MM.1S (cell line): ENCODE results near the gene UTP15.

Source experiments
- DNase-seq: peaks from one replicate; pipeline ENCODE4 v3.0.0-alpha.2; 2015
- H2AFZ ChIP-seq: fragments of 300-600 bp; sonication (generic); 2 replicates; pipeline ENCODE4 v1.6.0; 2016; ENCODE audit warnings: antibody characterized with exemption, low read length
- H3F3A ChIP-seq: fragments of 300-600 bp; sonication (generic); 2 replicates; pipeline ENCODE4 v1.6.1; 2016; ENCODE audit warnings: mild to moderate bottlenecking, antibody characterized with exemption, low read length, moderate library complexity, mixed read lengths; ENCODE audit not compliant: insufficient read depth
- H3K27ac ChIP-seq: fragments of 300-600 bp; sonication (generic); 2 replicates; pipeline ENCODE4 v1.5.1; 2016; ENCODE audit warnings: mild to moderate bottlenecking, low read length
- H3K27me3 ChIP-seq: fragments of 300-600 bp; sonication (generic); replicated peaks from 2 replicates; pipeline ENCODE4 v1.6.0; 2016; ENCODE audit warnings: low read length; ENCODE audit not compliant: insufficient read depth
- H3K36me3 ChIP-seq: fragments of 300-600 bp; sonication (generic); replicated peaks from 2 replicates; pipeline ENCODE4 v1.6.1; 2016; ENCODE audit warnings: mild to moderate bottlenecking, low read length, mixed read lengths; ENCODE audit not compliant: insufficient read depth
- H3K4me1 ChIP-seq: fragments of 300-600 bp; sonication (generic); 2 replicates; pipeline ENCODE4 v1.6.1; 2016; ENCODE audit warnings: low read length, mixed read lengths
- H3K4me2 ChIP-seq: fragments of 300-600 bp; sonication (generic); 2 replicates; pipeline ENCODE4 v1.6.0; 2016; ENCODE audit warnings: low read depth, low read length
- H3K4me3 ChIP-seq: fragments of 300-600 bp; sonication (generic); 2 replicates; pipeline ENCODE4 v1.5.1; 2016; ENCODE audit warnings: low read length, mixed read lengths
- H3K79me2 ChIP-seq: fragments of 300-600 bp; sonication (generic); 2 replicates; pipeline ENCODE4 v1.6.1; 2016; ENCODE audit warnings: mixed run types, low read length, mixed read lengths
- H3K9ac ChIP-seq: fragments of 300-600 bp; sonication (generic); 2 replicates; pipeline ENCODE4 v1.6.1; 2016; ENCODE audit warnings: low read length, mixed read lengths
- H3K9me2 ChIP-seq: fragments of 300-600 bp; sonication (generic); replicated peaks from 2 replicates; pipeline ENCODE4 v1.6.1; 2016; ENCODE audit warnings: mild to moderate bottlenecking, low read length, mixed read lengths; ENCODE audit not compliant: insufficient read depth
- H3K9me3 ChIP-seq: fragments of 300-600 bp; sonication (generic); replicated peaks from 2 replicates; pipeline ENCODE4 v1.6.1; 2016; ENCODE audit warnings: mild to moderate bottlenecking, low read length, mixed read lengths; ENCODE audit not compliant: insufficient read depth
- H4K20me1 ChIP-seq: fragments of 300-600 bp; sonication (generic); 2 replicates; pipeline ENCODE4 v1.6.1; 2016; ENCODE audit warnings: mild to moderate bottlenecking, low read length, moderate library complexity, mixed read lengths; ENCODE audit not compliant: insufficient read depth
- EZH2 ChIP-seq: fragments of 300-600 bp; sonication (generic); optimal IDR thresholded peaks from 2 replicates; pipeline ENCODE3; 2017; ENCODE audit warnings: low read depth, mild to moderate bottlenecking, antibody characterized with exemption, low read length, mixed read lengths
- EZH2phosphoT487 ChIP-seq: fragments of 300-600 bp; sonication (generic); IDR thresholded peaks from 2 replicates; pipeline ENCODE4 v1.6.1; 2018; ENCODE audit warnings: antibody characterized with exemption, low read length
- TF ChIP-seq, protein P1 (sequence below): fragments of 300-600 bp; sonication (generic); IDR thresholded peaks from 2 replicates; pipeline ENCODE4 v1.5.1; 2016; ENCODE audit warnings: antibody characterized with exemption, low read length, mixed read lengths

The UTP15 gene

DNA sequence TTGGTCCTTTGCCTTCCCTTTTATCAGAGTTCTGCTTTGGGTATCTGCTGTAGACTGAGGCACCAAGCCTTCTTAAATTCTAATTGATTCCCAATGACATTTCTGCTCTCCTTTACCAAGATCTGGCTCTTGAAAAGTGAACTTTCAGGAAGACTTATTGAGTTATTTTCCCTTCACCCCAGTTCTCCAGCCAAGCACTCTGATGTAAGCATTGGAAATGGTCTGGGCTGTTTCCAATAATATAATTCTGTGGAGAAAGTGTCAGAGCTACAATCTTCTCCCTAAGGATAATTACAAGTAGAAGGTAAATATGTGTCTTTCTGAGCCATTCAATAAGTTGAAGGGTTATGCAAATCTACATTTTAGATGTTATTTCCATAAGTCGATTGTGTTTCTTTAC is 36.5 kb upstream of the UTP15 start:
- Histone ChIP-seq H3K4me3 (no peak overlapping the region), H3K36me3 (no peaks in the 10 kb centered on the region), H3K4me1 (no peaks in the 10 kb centered on the region), H3F3A (no peaks in the 10 kb centered on the region), H3K9me2 (no peaks in the 10 kb centered on the region), H3K79me2 (no peaks in the 10 kb centered on the region), H3K27me3 (no peaks in the 10 kb centered on the region), H2AFZ (no peak overlapping the region), H4K20me1 (no peaks in the 10 kb centered on the region), H3K9me3 (no peaks in the 10 kb centered on the region), H3K27ac (no peak overlapping the region), H3K9ac (no peak overlapping the region), H3K4me2 (no peak overlapping the region)
- no peak for DNase-seq
- TF ChIP-seq, protein P1, sequence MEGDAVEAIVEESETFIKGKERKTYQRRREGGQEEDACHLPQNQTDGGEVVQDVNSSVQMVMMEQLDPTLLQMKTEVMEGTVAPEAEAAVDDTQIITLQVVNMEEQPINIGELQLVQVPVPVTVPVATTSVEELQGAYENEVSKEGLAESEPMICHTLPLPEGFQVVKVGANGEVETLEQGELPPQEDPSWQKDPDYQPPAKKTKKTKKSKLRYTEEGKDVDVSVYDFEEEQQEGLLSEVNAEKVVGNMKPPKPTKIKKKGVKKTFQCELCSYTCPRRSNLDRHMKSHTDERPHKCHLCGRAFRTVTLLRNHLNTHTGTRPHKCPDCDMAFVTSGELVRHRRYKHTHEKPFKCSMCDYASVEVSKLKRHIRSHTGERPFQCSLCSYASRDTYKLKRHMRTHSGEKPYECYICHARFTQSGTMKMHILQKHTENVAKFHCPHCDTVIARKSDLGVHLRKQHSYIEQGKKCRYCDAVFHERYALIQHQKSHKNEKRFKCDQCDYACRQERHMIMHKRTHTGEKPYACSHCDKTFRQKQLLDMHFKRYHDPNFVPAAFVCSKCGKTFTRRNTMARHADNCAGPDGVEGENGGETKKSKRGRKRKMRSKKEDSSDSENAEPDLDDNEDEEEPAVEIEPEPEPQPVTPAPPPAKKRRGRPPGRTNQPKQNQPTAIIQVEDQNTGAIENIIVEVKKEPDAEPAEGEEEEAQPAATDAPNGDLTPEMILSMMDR: no peak
- no peak for TF ChIP-seq EZH2
- TF ChIP-seq EZH2phosphoT487: no peak

DNA sequence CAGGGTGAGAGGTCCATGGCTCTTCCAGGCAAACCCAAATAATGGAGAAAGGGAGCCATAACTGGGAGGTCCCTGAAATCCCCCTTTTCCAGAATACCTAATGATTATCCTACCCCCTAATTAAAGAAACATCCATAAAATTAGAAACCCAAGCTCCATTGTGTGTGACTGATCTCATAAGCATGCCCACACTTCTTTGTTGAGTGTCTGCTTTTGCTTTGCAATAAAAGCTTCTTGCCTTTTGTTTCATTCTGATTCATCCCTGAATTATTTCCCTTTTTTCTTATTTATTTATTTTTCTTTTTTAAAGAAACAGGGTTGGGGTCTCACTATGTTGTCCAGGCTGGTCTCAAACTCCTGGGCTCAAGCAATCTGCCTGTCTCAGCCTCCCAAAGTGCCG is 34.2 kb upstream of the UTP15 start:
- Histone ChIP-seq H3K9me2 (no peaks in the 10 kb centered on the region), H3K27me3 (no peaks in the 10 kb centered on the region), H3K4me3 (no peak overlapping the region), H3K4me1 (no peaks in the 10 kb centered on the region), H4K20me1 (no peaks in the 10 kb centered on the region), H2AFZ (no peak overlapping the region), H3K4me2 (no peak overlapping the region), H3K9ac (no peak overlapping the region), H3K36me3 (no peaks in the 10 kb centered on the region), H3F3A (no peaks in the 10 kb centered on the region), H3K9me3 (no peaks in the 10 kb centered on the region), H3K79me2 (no peaks in the 10 kb centered on the region), H3K27ac (no peak overlapping the region)
- DNase-seq: no peak
- TF ChIP-seq EZH2phosphoT487 (no peak), EZH2 (no peak)
- TF ChIP-seq, protein P1: no peak

DNA sequence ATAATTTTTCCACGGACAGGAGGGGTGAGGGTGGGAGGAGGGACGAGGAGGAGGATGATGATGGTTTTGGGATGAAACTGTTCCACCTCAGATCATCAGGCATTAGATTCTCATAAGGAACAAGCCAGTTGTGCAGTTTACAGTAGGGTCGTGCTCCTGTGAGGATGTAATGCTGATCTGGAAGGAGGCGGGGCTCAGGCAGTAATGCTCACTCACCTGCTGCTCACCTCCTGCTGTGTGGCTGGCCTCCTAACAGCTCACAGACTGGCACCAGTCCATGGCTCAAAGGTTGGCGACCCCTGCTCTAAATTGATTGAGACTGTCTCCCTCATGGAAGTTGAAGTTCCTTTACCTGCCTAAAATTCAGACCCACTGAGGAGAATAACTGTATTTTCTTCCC is 33.3 kb upstream of the UTP15 start:
- H3K9ac ChIP-seq: no peak overlapping the region
- no peak overlapping the region for H2AFZ ChIP-seq
- H3F3A ChIP-seq: no peaks in the 10 kb centered on the region
- no peaks in the 10 kb centered on the region for H3K4me1 ChIP-seq
- no peak overlapping the region for H3K4me2 ChIP-seq
- H3K27me3 ChIP-seq: no peaks in the 10 kb centered on the region
- H3K79me2 ChIP-seq: no peaks in the 10 kb centered on the region
- no peaks in the 10 kb centered on the region for H3K36me3 ChIP-seq
- no peak overlapping the region for H3K4me3 ChIP-seq
- H3K27ac ChIP-seq: no peak overlapping the region
- TF ChIP-seq EZH2 (no peak), EZH2phosphoT487 (no peak)
- TF ChIP-seq, protein P1: no peak
- no peaks in the 10 kb centered on the region for H4K20me1 ChIP-seq
- no peak for DNase-seq
- no peaks in the 10 kb centered on the region for H3K9me2 ChIP-seq
- H3K9me3 ChIP-seq: no peaks in the 10 kb centered on the region
